Stimulated activated CD4-positive, alpha-beta T cell treated with anti-CD3 and anti-CD28 coated beads, Interleukin-1b, Interleukin-23, amount 100 ng/mL, for 24 hours (primary cell): ENCODE results near the gene ARHGAP10.

ENCODE experiments used
- DNase-seq, 4 experiments: peaks; one replicate each; pipeline ENCODE4 v3.0.0-alpha.2; 2020; ENCODE audit warnings: low read depth in 4 of 4, low spot score in 1 of 4

The ARHGAP10 gene

DNA sequence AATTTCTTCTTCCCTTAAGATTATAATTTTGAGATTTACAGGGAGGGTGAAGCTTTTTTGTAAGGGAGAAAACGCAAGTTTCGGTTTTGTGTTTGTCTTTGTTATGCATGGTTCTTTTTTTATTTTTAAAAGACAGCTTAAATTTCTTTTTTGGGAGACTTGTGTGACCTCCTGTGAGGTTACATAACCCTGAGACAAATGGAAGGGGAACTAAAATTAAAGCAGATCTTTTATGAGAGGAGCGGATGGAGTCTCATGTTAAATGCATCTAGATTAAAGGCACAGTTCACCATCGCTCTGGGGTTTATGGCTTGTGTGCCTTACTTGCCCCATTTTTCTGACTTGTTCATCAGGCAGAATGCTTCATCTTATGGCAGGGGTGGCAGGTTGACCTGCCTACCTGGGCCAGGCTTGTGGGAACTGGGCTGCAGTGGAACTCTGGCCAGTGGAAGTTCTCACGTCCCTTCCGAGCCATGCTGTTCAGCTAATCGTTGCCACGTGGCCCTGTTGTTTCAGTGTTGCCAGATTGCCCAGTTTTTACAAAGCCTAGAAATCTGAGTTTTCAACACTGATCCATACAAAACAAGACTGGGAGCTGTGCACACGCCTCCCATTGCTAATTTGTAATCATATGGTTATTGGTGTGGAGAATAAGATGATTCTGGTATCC is 291.8 kb downstream of the ARHGAP10 start:
- DNase-seq = no peak

DNA sequence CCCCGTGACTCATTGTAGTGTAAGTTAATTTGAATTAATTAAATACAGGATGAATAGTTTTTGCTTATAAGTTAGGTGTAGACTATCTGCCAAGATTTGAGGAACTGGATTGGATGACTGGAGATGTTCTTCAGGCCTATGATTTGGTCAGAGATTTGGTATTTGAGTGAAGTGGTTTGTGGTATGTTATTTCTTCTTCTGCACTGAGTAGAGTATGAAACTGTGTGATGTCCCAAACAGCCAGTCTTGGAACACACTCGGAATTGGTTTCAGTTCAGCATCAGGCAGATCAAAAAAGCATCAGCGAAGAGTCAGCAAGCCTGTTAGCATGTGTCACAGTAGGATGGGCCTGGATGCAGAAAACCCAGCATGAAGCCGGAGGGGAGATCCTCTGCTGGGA is 294.1 kb downstream of the ARHGAP10 start:
- DNase-seq = no peak

GRCh38 chr4:148027201-148027600 is 295.3 kb downstream of the ARHGAP10 start:
- DNase-seq = no peak

DNA sequence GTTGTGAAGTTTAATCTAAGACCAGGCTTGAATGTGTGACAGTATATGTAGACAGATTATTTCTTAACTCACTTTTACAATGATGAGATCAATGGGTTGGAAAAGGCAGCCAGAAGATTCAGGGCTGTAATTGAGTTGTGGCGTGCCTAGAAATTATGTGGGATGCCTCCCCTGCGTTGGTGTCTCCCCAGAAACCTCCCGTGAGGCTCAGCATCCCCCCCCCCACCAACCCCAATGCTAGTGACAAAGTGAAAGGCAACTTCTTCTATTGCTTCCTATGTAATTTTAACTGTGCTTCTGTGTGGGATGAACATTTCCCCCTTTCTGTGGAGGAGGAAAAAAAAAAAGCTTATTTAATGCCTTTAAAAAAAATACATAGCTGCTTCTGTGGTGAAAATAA is 297.9 kb downstream of the ARHGAP10 start:
- DNase-seq = no peak

- no peak for DNase-seq
These were observed 298.4 kb downstream of the ARHGAP10 start for GRCh38 chr4:148030193-148030873.

GRCh38 chr4:148034813-148035212 is 302.9 kb downstream of the ARHGAP10 start:
- no peak for DNase-seq

DNA sequence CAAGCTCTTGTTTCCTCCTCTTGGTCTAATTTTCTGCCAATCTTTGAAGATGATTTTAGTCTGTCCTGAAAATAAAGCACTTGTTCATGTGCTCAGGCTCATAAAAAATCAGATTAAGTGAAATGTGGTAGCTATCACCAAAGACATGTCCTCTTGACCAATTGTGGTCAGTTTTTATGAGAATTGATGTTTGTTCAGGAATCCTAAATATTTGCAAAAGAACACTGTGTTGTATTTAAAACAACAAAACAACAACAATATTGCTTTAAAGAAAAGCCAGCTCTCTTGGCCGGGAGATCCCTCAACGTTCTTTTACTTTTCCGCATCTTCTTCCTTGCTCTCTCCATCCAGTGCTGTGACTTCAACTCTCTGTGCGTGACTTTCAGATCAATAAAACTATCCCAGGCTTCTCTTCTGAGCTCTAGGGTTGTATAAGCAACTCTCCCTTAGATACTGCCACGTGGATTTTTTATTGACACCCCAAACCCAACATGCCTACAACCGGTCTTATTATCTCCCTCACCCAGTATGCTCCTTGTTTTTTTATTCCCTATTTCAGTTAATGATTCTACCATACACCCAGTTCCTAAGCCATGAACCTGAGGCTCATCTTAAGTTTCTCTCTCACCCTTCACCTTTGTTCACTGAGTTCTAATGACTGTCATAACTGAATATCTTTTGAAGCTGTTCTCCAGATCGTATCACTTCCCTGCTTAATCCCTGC is 309.9 kb downstream of the ARHGAP10 start:
- no peak for DNase-seq

DNA sequence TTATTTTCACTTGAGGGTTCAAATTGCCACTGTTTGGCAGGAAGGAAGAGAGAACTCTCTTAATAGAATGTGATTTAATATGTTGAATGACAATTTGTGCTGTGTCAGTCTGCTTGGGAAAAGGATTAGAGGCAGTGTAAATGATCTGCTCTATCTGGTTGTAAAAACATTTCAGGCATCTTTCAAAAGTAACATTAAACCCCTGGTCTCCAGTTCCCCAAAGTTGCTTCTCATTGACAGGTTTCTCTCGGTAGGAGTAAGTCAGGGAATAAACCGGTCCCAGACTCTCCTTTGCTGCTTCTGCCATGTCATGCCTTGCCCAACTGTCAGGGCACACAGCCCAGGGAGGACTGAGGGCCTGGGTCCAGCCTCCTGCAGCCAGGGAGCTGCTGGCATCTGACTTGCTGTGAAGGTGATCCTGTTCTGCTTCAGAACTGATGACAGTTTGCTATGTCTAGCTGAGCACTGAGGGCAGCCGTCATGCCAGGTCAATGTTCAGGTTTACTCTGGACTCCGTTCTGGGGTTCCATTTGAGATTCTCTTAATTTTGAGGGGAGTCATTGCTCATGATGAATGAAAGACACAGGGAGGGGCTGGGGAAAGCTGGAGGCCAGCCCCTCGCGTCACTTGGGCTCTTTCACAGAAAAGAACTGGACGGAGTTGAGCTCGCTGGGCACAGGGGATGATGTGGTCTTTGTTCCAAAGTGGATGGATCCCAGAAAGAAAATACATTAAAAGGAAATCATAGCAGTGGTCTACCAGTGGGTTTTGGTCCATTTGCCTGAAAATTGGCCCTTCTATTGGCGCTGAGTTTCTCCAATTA is 312.4 kb downstream of the ARHGAP10 start:
- no peak for DNase-seq

DNA sequence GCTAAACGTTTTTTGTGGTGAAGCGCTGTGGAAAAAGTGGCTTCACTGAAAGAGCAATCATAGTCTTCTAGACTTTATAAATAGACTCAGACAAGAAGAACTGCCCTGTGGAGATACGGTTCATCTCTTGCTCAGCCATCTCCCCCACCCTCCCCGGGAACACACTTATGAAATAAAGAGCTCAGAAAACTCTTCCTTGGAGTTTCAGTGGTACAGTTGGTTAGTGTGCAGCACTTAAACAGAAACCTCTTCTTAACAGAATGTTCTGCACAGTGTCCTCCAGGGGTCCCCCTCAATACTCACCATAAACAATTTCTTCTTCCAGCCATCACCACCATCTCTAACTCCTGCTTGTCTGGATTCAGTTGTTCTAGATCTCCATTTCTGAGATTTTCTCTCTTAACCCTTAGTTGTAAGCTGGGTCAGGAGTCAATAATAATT is 313.0 kb downstream of the ARHGAP10 start:
- no peak for DNase-seq

DNA sequence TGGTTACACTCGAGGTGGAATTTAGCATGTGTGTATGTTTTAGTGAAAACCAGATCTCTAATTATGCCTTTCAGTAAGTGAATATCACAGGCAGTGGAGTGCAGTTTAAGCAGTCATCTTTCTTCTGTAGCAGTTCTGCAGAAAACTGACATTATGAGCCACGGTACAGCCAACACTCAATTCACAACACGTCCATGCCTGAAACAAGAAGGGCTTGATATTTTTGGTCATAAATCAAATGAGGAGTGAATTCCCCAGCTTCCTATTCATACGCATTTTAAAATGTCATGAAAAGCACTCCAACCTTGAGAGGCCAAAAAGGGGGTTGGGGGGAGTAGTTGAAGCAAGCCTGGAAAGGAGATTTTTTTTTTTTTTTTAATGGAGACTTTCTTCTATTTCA is 316.7 kb downstream of the ARHGAP10 start:
- no peak for DNase-seq

- DNase-seq = no peak
These were observed 319.5 kb downstream of the ARHGAP10 start for GRCh38 chr4:148051403-148051802.

- no peak for DNase-seq
These were observed 320.6 kb downstream of the ARHGAP10 start for GRCh38 chr4:148052448-148052847.

DNA sequence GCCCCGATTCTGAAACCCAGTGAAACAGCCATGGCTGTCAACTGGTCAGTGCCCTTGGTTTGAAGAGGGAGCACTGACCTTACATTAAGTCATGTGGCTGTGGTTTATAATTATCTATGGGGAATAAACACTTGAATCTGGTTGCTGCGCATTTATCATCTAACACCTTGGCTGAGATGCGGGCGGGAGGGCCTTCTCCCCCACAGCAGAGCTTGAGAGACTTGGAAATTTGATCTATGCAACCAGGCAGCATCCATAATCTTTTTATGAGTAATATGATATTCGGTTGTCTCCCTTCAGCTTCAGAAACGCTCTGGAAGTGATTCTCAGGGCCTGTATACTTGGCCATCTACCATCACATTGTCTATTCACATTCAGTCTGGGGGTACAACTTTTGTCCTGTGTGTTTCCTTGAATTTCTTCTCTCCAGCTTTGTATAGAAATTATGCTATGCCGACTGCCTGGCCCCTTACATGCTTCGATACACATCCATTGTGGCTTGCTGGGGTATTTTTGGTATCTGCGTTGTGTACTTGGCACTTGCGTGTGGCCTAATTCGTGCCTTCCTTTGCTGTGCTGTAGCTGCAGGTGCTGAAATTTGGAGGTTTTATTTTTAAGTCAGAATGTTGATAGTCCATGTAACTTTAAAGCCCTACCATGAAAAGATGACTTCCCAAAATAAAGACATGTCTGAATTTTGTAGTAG is 321.6 kb downstream of the ARHGAP10 start:
- DNase-seq = no peak

GRCh38 chr4:148054275-148054674 is 322.4 kb downstream of the ARHGAP10 start:
- DNase-seq = no peak

DNA sequence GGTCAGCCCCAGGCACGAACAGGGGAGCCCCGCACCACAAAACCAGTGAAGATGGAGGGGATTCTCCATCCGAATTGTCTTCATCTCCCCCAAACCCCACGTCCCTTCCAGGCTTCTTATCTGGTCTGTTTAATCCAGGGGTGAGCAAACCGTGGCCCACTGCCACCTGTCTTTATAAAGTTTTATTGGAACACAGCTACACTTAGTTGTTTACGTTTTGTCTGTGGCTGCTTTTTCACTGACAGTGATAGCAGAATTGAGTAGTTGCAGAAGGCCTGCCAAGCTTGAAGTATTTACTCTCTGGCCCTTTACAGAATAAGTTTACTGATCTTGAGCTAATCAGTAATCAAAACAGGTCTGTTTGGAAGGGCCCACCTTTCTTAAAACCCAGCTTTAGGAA is 324.0 kb downstream of the ARHGAP10 start:
- DNase-seq = no peak

DNA sequence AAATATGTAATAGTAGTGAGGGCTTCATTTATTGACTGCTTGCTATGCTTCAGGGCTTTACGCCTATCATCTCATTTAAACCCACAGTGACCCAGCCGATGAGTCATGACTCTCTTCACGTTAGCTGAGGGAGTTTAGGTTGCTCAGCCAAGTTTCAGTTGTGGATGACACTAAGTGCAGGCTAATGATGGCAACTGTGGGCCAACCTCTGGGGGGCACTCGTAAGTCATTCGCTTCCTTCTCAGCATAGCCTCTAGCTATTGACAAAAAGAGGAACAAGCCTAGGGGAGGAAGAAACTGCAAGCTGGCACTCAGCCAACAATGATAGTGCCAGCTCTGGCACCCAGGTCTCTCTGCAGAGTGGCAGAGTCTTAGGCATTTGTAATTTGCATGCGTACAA is 325.0 kb downstream of the ARHGAP10 start:
- DNase-seq = peak; percentile 7 to 37 (median 28)

DNA sequence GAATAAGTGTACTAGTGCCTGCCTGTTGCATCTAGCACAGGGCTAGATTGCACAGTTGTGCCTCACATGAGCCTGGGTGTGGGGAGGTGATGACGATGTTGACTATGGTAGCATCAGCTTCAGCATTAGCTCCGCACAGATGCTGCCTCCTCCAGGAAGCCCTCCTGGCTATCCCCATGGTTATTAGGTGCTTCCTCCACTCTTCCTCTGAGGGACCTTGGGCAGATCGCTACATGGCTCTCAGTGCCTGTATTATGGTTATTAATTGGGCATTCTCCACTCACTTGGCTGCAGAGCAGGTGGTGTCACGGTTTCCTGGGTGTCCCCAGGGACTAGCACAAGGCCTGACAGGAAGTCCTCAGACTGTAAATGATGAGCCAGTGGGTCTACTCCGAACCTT is 325.6 kb downstream of the ARHGAP10 start:
- no peak for DNase-seq

GRCh38 chr4:148057984-148058859 is 326.3 kb downstream of the ARHGAP10 start:
- DNase-seq = no peak

- DNase-seq = no peak
These were observed 327.8 kb downstream of the ARHGAP10 start for GRCh38 chr4:148059617-148060180.
